Keratinocyte (primary cell): ENCODE results near the gene C10orf71.

Experiments
- EZH2 ChIP-seq: IDR thresholded peaks from one replicate; pipeline ENCODE4 v1.6.1; 2012; ENCODE audit warnings: inconsistent platforms, mild to moderate bottlenecking, low read length, moderate library complexity
- TF ChIP-seq, protein P1 (sequence below), 3 experiments: IDR thresholded peaks in 1 of 3; conservative IDR thresholded peaks in 1 of 3; optimal IDR thresholded peaks in 1 of 3; 2 replicates in 2 of 3; 3 replicates in 1 of 3; pipeline versions ENCODE3 to v1.5.1; 2011; ENCODE audit warnings: low read length in 3 of 3, mild to moderate bottlenecking in 3 of 3, moderate library complexity in 2 of 3, control low read depth in 1 of 3, inconsistent platforms in 1 of 3; ENCODE audit not compliant: insufficient read depth in 2 of 3; ENCODE audit errors: extremely low read depth in 1 of 3

- TF ChIP-seq EZH2 = no peak
- TF ChIP-seq, protein P1, sequence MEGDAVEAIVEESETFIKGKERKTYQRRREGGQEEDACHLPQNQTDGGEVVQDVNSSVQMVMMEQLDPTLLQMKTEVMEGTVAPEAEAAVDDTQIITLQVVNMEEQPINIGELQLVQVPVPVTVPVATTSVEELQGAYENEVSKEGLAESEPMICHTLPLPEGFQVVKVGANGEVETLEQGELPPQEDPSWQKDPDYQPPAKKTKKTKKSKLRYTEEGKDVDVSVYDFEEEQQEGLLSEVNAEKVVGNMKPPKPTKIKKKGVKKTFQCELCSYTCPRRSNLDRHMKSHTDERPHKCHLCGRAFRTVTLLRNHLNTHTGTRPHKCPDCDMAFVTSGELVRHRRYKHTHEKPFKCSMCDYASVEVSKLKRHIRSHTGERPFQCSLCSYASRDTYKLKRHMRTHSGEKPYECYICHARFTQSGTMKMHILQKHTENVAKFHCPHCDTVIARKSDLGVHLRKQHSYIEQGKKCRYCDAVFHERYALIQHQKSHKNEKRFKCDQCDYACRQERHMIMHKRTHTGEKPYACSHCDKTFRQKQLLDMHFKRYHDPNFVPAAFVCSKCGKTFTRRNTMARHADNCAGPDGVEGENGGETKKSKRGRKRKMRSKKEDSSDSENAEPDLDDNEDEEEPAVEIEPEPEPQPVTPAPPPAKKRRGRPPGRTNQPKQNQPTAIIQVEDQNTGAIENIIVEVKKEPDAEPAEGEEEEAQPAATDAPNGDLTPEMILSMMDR (optimal IDR thresholded peaks at IDR 0.05 in 1 of 3, IDR thresholded peaks at IDR 0.05 in 1 of 3, conservative IDR thresholded peaks at IDR 0.05 in 1 of 3; ENCODE audit: extremely low read depth in 1 of 3, insufficient read depth in 2 of 3, low read length in 3 of 3) = no peak
Observed at GRCh38 chr10:49295297-49295696, 3.7 kb upstream of the C10orf71 start.
